Chondrocyte (in vitro differentiated cells): ENCODE data around the gene BCL2L1. TPM values are rescaled to one million over a fixed set of nuclear protein-coding genes. Genes with fewer than 3 reads are reported as not detected.

Experiments
- DNase-seq: peaks from one replicate; pipeline ENCODE4 v3.0.0; 2021; ENCODE audit warnings: mixed read lengths, low spot score
- H3K27ac Mint-ChIP-seq: one replicate; pipeline ENCODE4 v1.8.0; 2021; ENCODE audit warnings: mild to moderate bottlenecking, moderate library complexity, mixed read lengths; ENCODE audit not compliant: unreplicated experiment
- H3K27me3 Mint-ChIP-seq: 2 replicates; pipeline ENCODE4 v1.8.0; 2021; ENCODE audit warnings: low read depth, mixed read lengths
- H3K36me3 Mint-ChIP-seq: 2 replicates; pipeline ENCODE4 v1.8.0; 2021; ENCODE audit warnings: low read depth, mixed read lengths
- H3K4me1 Mint-ChIP-seq: 2 replicates; pipeline ENCODE4 v1.8.0; 2021; ENCODE audit warnings: low read depth, mild to moderate bottlenecking, mixed read lengths
- H3K4me3 Mint-ChIP-seq: one replicate; pipeline ENCODE4 v1.8.0; 2021; ENCODE audit warnings: mild to moderate bottlenecking, moderate library complexity, mixed read lengths; ENCODE audit not compliant: unreplicated experiment
- H3K9me3 Mint-ChIP-seq: 2 replicates; pipeline ENCODE4 v1.8.0; 2021; ENCODE audit warnings: low read depth, mixed read lengths
- CTCF ChIP-seq: fragments of 200-600 bp; sonication (generic); IDR thresholded peaks from 2 replicates; pipeline ENCODE4 v1.5.0; 2021; ENCODE audit warnings: antibody characterized with exemption, mild to moderate bottlenecking, moderate library complexity
- total RNA-seq: library from RNA; stranded (reverse); gene quantifications from 3 replicates; pipeline ENCODE4 v1.2.1, GENCODE V29; 2021

Gene BCL2L1
- total RNA-seq, 1 donor from 2014 or later = 90.7 TPM

GRCh38 chr20:31620246-31620645 is 102.4 kb downstream of the BCL2L1 start:
- no peak for DNase-seq
- Mint-ChIP-seq H3K27me3 (peaks cover 3% of the 10 kb centered on the region), H3K4me3 (no peak overlapping the region), H3K9me3 (no peaks in the 10 kb centered on the region), H3K4me1 (peaks cover 18% of the 10 kb centered on the region), H3K36me3 (no peaks in the 10 kb centered on the region), H3K27ac (no peak overlapping the region)
- TF ChIP-seq CTCF = no peak

GRCh38 chr20:31617432-31618104 is 105.1 kb downstream of the BCL2L1 start:
- TF ChIP-seq CTCF = no peak
- no peak overlapping the region for H3K27ac Mint-ChIP-seq
- H3K27me3 Mint-ChIP-seq = peaks cover 5% of the 10 kb centered on the region
- H3K4me1 Mint-ChIP-seq = peaks cover 16% of the 10 kb centered on the region
- DNase-seq = no peak
- no peaks in the 10 kb centered on the region for H3K9me3 Mint-ChIP-seq
- H3K36me3 Mint-ChIP-seq = no peaks in the 10 kb centered on the region
- H3K4me3 Mint-ChIP-seq = no peak overlapping the region

GRCh38 chr20:31615416-31615815 is 107.3 kb downstream of the BCL2L1 start:
- H3K9me3 Mint-ChIP-seq = no peaks in the 10 kb centered on the region
- TF ChIP-seq CTCF = no peak
- no peaks in the 10 kb centered on the region for H3K36me3 Mint-ChIP-seq
- peaks cover 5% of the 10 kb centered on the region for H3K27me3 Mint-ChIP-seq
- no peak for DNase-seq
- peaks cover 6% of the 10 kb centered on the region for H3K4me1 Mint-ChIP-seq
- no peak overlapping the region for H3K4me3 Mint-ChIP-seq
- H3K27ac Mint-ChIP-seq = no peak overlapping the region

Other genes starting within 250 kb of the BCL2L1 start
- gene DEFB124, start 247.7 kb downstream of the BCL2L1 start, total RNA-seq = not detected in 3 replicates
- not detected in 3 replicates for gene REM1, start 247.6 kb downstream of the BCL2L1 start, total RNA-seq
- 228 to 277 TPM (median 269 TPM) in 3 replicates for gene HM13, start 208.4 kb downstream of the BCL2L1 start, total RNA-seq
- gene ID1, start 117.6 kb downstream of the BCL2L1 start, total RNA-seq = 7.7 to 73.7 TPM (median 9.0 TPM) in 3 replicates
- gene COX4I2, start 85.0 kb downstream of the BCL2L1 start, total RNA-seq = not detected in 3 replicates
- 20.2 to 51.0 TPM (median 49.6 TPM) in 3 replicates for gene TPX2, start 16.4 kb upstream of the BCL2L1 start, total RNA-seq
- gene MYLK2, start 96.5 kb upstream of the BCL2L1 start, total RNA-seq = 1.3 to 3.3 TPM (median 2.9 TPM) in 3 replicates
- gene FOXS1, start 122.7 kb upstream of the BCL2L1 start, total RNA-seq = 54.1 to 192 TPM (median 185 TPM) in 3 replicates
- 3.6 to 11.6 TPM (median 11.5 TPM) in 3 replicates for gene DUSP15, start 147.7 kb upstream of the BCL2L1 start, total RNA-seq
- gene TTLL9, start 147.8 kb upstream of the BCL2L1 start, total RNA-seq = 0.24 to 0.37 TPM (median 0.33 TPM) in 3 replicates
- gene PDRG1, start 229.2 kb upstream of the BCL2L1 start, total RNA-seq = 8.9 to 19.0 TPM (median 15.2 TPM) in 3 replicates
- gene XKR7, start 245.3 kb upstream of the BCL2L1 start, total RNA-seq = 0.02 TPM in 1 of 3 replicates, not detected in the others